Pancreas (tissue), 10 donors: Measurements from ENCODE around the gene C11orf65. TPM values are rescaled to one million over a fixed set of nuclear protein-coding genes. Genes with fewer than 3 reads are reported as not detected.
A peak's percentile ranks its signal among the peaks of the same experiment; 100 is the strongest.

Source experiments
- ATAC-seq, 4 donors: fragments of 200-7000 bp; cut with Tn5 transposase; one replicate each; pipeline versions ENCODE4 v1.8.0 to v1.9.1; 2020; ENCODE audit warnings: mild to moderate bottlenecking in 4 of 4, moderate library complexity in 4 of 4
- DNase-seq, 6 donors: peaks; one replicate each; pipeline ENCODE4 v3.0.0-alpha.2; 2020
- FAIRE-seq: peaks from 2 replicates; lab custom pipeline; 2012; peaks lifted over from hg19 to GRCh38; lab: Jason Lieb, UNC
- H3K27ac ChIP-seq, 4 donors: fragments of 200-600 bp; sonication (generic); 1 replicate in 3 of 4; 2 replicates in 1 of 4; pipeline versions ENCODE4 v1.5.0 to v1.8.0; 2020
- H3K27me3 ChIP-seq, 4 donors: fragments of 200-600 bp; one replicate each; pipeline ENCODE4 v1.8.0; 2021
- H3K36me3 ChIP-seq, 3 donors: fragments of 200-600 bp; sonication (generic) in 1 of 3; one replicate each; pipeline versions ENCODE4 v1.5.0 to v1.8.0; 2020 to 2021
- H3K4me1 ChIP-seq, 3 donors: fragments of 200-600 bp; one replicate each; pipeline ENCODE4 v1.8.0; 2021
- H3K4me3 ChIP-seq, 4 donors: fragments of 200-600 bp; sonication (generic) in 2 of 4; one replicate each; pipeline versions ENCODE4 v1.5.0 to v1.8.0; 2020 to 2021
- H3K9me3 ChIP-seq, 4 donors: fragments of 200-600 bp; one replicate each; pipeline ENCODE4 v1.8.0; 2021
- WGBS, 2 donors: extraction: QIAGEN DNeasy Blood & Tissue Kit; methylation state at CpG; one replicate each; pipeline ENCODE4 v1.1.7; 2013; 5-methylcytosine and 5-hydroxymethylcytosine counted together
- intact Hi-C, 3 donors: fragments of 100-400 bp; cut with DNase I; formaldehyde crosslinking; loops; one replicate each; pipeline versions ENCODE4 v1.11.1 to v1.14.2; 2022
- polyA plus RNA-seq, 2 donors: library from polyadenylated mRNA; stranded (reverse); fragments of 200-250 nt; gene quantifications; one replicate each; pipeline ENCODE4 v1.2.3, GENCODE V29; 2013
- total RNA-seq, 6 donors: library from RNA; stranded (reverse); fragmentation: NEBNext Ultra II Directional in 4 of 6; extraction: Animal tissue kit (Norgen Biotek cat#: 25700) in 4 of 6; gene quantifications; one replicate each; pipeline versions ENCODE4 v1.2.1 to v1.2.4, GENCODE V29; 2021 to 2023
- TF ChIP-seq, protein P1 (sequence below), 4 donors: fragments of 200-600 bp; sonication (generic) in 3 of 4; IDR thresholded peaks; one replicate each; pipeline versions ENCODE4 v1.5.0 to v1.8.0; 2021; ENCODE audit warnings: antibody characterized with exemption in 4 of 4
- donor health status: healthy with polysubstance abuse.
- donor health status: DM: no; HTN: no; CAD: no; lungs with moderate emphysema.
- donor health status: DM: no; HTN: no; CAD: no.
- donor health status: control.
- donor health status: control.
- donor health status: Bipolar disorder and iron deficiency.
- donor health status: DM: yes; HTN: yes; CAD: no.
- donor health status: DM: no; HTN: no; CAD: no.
- donor health status: DM: no; HTN: no; CAD: no.
- donor health status: DM: yes; HTN: yes; CAD: no.

C11orf65 gene, protein sequence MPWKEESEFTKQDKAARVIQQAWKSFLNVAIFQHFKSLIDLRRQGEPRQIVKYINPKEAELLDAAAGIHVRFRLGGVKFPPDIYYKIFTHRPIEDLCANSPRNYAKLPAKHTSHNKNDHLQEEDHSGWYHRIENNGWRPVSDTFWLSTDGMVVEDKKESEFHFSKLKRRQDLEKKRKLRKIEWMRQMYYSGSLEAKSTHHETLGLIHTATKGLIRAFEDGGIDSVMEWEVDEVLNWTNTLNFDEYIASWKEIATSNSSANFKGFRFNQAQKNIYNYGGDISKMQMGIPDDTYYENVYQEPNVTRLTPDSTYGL
- total RNA-seq (1 to 10 TPM in 2 of 6 donors, under 1 TPM in 4; 0.43 to 1.4 (median 0.61) TPM), polyA plus RNA-seq (under 1 TPM; 0.11 to 0.45 TPM)

DNA sequence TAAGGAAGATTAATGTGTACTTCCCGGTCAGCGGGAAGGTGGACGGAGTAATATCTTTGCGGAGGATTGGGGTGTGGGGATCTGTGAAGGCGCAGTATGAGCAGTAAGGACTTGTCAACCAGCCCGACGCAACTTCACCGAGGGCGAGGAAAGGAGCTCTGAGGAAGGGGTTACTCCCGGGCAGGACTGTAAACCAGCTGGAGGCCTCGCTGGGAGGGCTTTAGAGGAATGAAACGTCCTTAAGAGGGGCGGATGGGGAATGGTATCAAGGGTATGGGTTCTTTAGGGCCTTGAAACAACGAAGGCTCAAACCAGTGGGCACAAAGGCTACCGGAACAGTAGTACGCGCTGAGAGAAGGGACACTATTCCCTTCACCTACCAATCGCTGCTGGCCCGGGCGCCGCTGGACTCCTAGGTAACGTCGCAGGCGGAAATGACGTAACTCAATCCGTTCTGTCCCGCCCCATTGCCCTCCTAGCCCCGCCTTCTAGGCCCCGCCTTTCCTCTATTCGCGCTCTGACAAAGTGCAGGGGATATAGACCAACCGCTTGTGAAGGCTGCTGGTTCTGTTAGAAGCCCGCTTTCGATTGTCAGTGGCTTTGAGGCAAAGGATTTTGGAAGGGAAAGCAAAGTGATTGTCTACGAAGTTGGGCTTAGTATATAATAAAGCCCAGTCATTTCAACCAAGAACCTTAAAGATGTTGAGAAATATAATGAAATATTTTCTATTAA is at the start of gene C11orf65:
C11orf65 (minus strand) TSS at position 439 of the 733 bp plus-strand sequence. CDS start 5,970 bp downstream, outside the sequence.
- peak; percentile 97 for FAIRE-seq
- ATAC-seq, result peak; percentile 98 to 100 (median 99)
- DNase-seq, result peak; percentile 94 to 98 (median 96)
- H3K27ac ChIP-seq, result peak within 1 kb of the TSS; percentile 96 to 99 (median 98)
- intact Hi-C loops, result no loop called here
- no peaks in the 10 kb centered on the region for H3K9me3 ChIP-seq
- no peaks in the 10 kb centered on the region for H3K27me3 ChIP-seq
- peak within 1 kb of the TSS; percentile 33 to 61 (median 49) for H3K4me3 ChIP-seq
- peaks cover 4 to 10% (median 5%) of the 10 kb centered on the region in 3 donors for H3K4me1 ChIP-seq
- 0% methylated on average over 35 of the region's 35 CpGs for WGBS, 2 donors
- TF ChIP-seq, protein P1, sequence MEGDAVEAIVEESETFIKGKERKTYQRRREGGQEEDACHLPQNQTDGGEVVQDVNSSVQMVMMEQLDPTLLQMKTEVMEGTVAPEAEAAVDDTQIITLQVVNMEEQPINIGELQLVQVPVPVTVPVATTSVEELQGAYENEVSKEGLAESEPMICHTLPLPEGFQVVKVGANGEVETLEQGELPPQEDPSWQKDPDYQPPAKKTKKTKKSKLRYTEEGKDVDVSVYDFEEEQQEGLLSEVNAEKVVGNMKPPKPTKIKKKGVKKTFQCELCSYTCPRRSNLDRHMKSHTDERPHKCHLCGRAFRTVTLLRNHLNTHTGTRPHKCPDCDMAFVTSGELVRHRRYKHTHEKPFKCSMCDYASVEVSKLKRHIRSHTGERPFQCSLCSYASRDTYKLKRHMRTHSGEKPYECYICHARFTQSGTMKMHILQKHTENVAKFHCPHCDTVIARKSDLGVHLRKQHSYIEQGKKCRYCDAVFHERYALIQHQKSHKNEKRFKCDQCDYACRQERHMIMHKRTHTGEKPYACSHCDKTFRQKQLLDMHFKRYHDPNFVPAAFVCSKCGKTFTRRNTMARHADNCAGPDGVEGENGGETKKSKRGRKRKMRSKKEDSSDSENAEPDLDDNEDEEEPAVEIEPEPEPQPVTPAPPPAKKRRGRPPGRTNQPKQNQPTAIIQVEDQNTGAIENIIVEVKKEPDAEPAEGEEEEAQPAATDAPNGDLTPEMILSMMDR (IDR thresholded peaks at IDR 0.05), result no peak
- H3K36me3 ChIP-seq, result no peaks in the 10 kb centered on the region

DNA sequence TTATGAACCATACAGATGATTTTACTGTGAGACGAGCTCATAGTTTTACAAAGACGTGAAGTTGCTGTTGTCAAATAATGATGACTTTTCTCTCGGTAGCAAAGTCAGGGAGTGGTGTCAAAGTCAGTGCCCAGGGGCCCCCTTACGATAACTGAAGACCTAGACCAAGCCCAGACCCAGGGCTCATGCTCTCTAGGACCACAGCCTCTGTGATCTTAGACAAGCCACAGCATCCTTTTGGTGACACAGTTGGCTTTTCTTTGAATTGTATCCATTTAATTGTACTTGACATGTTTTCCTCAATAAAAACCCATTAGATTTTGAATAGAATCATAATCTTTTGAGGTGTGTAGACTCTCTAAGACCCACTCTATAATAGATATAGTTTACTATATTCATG is 48.8 kb upstream of the C11orf65 start:
- Histone ChIP-seq H3K4me3 (no peak overlapping the region), H3K36me3 (peaks cover 0 to 10% (median 3%) of the 10 kb centered on the region in 3 donors), H3K27me3 (no peaks in the 10 kb centered on the region), H3K27ac (no peak overlapping the region), H3K4me1 (no peaks in the 10 kb centered on the region), H3K9me3 (no peaks in the 10 kb centered on the region)
- TF ChIP-seq, protein P1 (IDR thresholded peaks at IDR 0.05), result no peak
- intact Hi-C loops, result no loop called here
- WGBS, 2 donors, result 98% methylated on average over 4 of the region's 4 CpGs
- ATAC-seq, result no peak
- no peak for DNase-seq
- FAIRE-seq, result no peak

DNA sequence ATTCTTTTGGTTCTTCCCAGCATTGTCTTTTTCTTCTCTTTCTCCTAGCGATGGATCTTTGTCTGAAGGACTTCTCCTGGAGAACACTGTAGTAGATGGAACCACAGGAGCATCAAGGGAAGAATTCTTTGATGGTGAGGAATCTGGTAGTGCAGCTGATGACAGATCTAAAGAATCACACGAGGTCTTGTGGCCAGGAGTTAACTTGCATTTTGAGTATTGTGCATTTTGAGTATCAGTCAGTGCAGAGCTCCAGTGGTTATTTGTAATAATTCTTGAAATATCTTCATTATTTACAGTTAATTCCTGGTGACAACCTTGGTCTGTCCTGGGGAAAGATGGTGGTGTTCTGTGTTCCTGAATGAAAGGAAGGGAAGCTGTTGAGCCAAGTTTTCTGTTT is 45.4 kb upstream of the C11orf65 start:
- WGBS, 2 donors, result 94 to 95% methylated on average over 2 of the region's 2 CpGs
- TF ChIP-seq, protein P1 (IDR thresholded peaks at IDR 0.05), result no peak
- FAIRE-seq, result no peak
- DNase-seq, result no peak
- Histone ChIP-seq H3K36me3 (peaks cover 0 to 10% (median 3%) of the 10 kb centered on the region in 3 donors), H3K27ac (no peak overlapping the region), H3K4me3 (no peak overlapping the region), H3K27me3 (no peaks in the 10 kb centered on the region), H3K9me3 (no peaks in the 10 kb centered on the region), H3K4me1 (no peaks in the 10 kb centered on the region)
- intact Hi-C loops, result no loop called here
- no peak for ATAC-seq

DNA sequence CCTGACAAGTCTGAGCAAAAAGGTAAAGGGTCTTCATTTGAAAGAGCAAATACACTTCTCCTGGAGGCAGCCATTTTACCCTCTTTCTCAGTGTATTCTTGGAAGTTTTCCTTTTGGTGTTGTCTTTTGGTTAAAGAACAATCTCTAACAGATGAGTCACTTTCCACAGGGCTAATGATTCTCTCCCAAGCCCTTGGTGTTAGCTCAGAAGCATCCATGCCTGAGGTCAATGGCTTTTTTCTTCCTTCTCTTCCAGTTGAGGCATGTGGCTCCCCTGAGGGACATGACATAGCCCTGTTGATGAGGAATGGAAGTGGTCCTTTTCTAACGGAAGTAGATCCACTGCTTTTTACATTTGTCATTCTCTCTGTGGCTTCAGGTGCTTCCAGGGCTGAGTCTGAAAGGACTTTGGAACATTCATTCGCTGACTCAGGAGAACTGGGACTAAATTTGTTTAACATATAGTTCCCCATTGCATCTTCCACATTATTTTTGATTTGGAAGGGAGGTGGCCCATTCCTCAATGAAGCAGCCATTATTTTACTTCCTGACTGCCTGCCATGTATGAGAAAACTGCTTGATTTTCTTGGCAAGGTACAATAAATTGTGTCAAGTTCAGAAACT is 44.6 kb upstream of the C11orf65 start:
- intact Hi-C loops, result no loop called here
- Histone ChIP-seq H3K4me1 (no peaks in the 10 kb centered on the region), H3K36me3 (peaks cover 0 to 10% (median 3%) of the 10 kb centered on the region in 3 donors), H3K4me3 (no peak overlapping the region), H3K9me3 (no peaks in the 10 kb centered on the region), H3K27ac (no peak overlapping the region), H3K27me3 (no peaks in the 10 kb centered on the region)
- TF ChIP-seq, protein P1 (IDR thresholded peaks at IDR 0.05), result no peak
- DNase-seq (no peak), FAIRE-seq (no peak), ATAC-seq (no peak)
- WGBS, 2 donors, result 94 to 97% methylated on average over 2 of the region's 2 CpGs
